ENCODE data around the gene SULF2. TPM values are rescaled to one million over a fixed set of nuclear protein-coding genes. Genes with fewer than 3 reads are reported as not detected.

Gene SULF2
- total and polyA plus RNA-seq, 2 of the 4 experiments (the other 2 are of a cell fraction): 0.54 to 0.77 TPM

- Histone ChIP-seq H2AK9ac (replicated peaks; ENCODE audit: low read depth, low read length, poor library complexity) (no peak overlapping the region), H3K18ac (ENCODE audit: low read depth, low read length) (no peak overlapping the region), H3K56ac (ENCODE audit: extremely low read depth, insufficient read depth, low read length) (no peak overlapping the region), H2BK20ac (ENCODE audit: low read depth, low read length) (no peak overlapping the region), H3K79me1 (ENCODE audit: low read depth in 1 of 2, low read length in 2 of 2) (no peaks in the 10 kb centered on the region), H3K9me3 (ENCODE audit: control insufficient read depth, insufficient read depth, low read length) (no peaks in the 10 kb centered on the region), H2BK15ac (ENCODE audit: low read depth, low read length) (no peak overlapping the region), H4K8ac (ENCODE audit: low read depth in 2 of 2, low read length in 2 of 2) (no peak overlapping the region), H2AFZ (replicated peaks; ENCODE audit: low read length, poor library complexity) (no peak overlapping the region), H2AK5ac (ENCODE audit: low read depth, low read length) (no peak overlapping the region), H3K4me2 (ENCODE audit: low read depth, low read length) (no peak overlapping the region), H3K4me3 (ENCODE audit: insufficient read depth, low read depth, low read length) (no peak overlapping the region), H3K36me3 (ENCODE audit: control insufficient read depth, insufficient read depth, low read length) (no peaks in the 10 kb centered on the region), H3K27ac (ENCODE audit: insufficient read depth, low read length) (no peak overlapping the region), H3K23ac (ENCODE audit: low read depth, low read length) (no peak overlapping the region), H3K4ac (ENCODE audit: low read depth, low read length) (no peak overlapping the region), H2BK5ac (ENCODE audit: low read depth, low read length, poor library complexity, severe bottlenecking) (no peak overlapping the region), H4K20me1 (ENCODE audit: insufficient read depth, low read length) (no peaks in the 10 kb centered on the region), H3K4me1 (ENCODE audit: control insufficient read depth, insufficient read depth, low read length) (no peaks in the 10 kb centered on the region), H4K91ac (ENCODE audit: insufficient read depth, low read depth, low read length) (no peak overlapping the region), H4K5ac (ENCODE audit: low read depth, low read length) (no peak overlapping the region), H2BK120ac (ENCODE audit: low read depth, low read length) (no peak overlapping the region), H3K9ac (ENCODE audit: low read depth, low read length) (no peak overlapping the region), H3K14ac (replicated peaks; ENCODE audit: low read depth, low read length) (no peak overlapping the region), H3K9me1 (ENCODE audit: insufficient read depth, low read length) (no peaks in the 10 kb centered on the region), H3K27me3 (ENCODE audit: control insufficient read depth, insufficient read depth, low read length) (peaks cover 8% of the 10 kb centered on the region)
- POLR2A ChIA-PET (ENCODE audit: unreplicated experiment): no interaction called here
- DNase-seq (no peak), ATAC-seq (ENCODE audit: low read depth) (no peak)
- no peak for TF ChIP-seq SMC3 (IDR thresholded peaks at IDR 0.05; ENCODE audit: low read depth, low read length)
- TF ChIP-seq POLR2A (IDR thresholded peaks at IDR 0.05; ENCODE audit: low read depth, low read length): no peak
- TF ChIP-seq MAFK (IDR thresholded peaks at IDR 0.05; ENCODE audit: low read depth, low read length): no peak
- no peak for TF ChIP-seq CHD1 (IDR thresholded peaks at IDR 0.05; ENCODE audit: low read depth, low read length)
- TF ChIP-seq, protein P1, sequence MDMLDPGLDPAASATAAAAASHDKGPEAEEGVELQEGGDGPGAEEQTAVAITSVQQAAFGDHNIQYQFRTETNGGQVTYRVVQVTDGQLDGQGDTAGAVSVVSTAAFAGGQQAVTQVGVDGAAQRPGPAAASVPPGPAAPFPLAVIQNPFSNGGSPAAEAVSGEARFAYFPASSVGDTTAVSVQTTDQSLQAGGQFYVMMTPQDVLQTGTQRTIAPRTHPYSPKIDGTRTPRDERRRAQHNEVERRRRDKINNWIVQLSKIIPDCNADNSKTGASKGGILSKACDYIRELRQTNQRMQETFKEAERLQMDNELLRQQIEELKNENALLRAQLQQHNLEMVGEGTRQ (IDR thresholded peaks at IDR 0.05; ENCODE audit: low read depth, low read length): no peak
- no peak for TF ChIP-seq NFE2L2 (IDR thresholded peaks at IDR 0.05; ENCODE audit: low read depth, low read length)
- TF ChIP-seq RAD21 (IDR thresholded peaks at IDR 0.05; ENCODE audit: low read length): no peak
- CTCF ChIA-PET: no interaction called here
- no CpG with 5 or more reads among the region's 10 CpGs for WGBS, 2 experiments (ENCODE audit: extremely low coverage in 2 of 2, insufficient read length in 1 of 2)
- intact Hi-C loops (cut with micrococcal nuclease): no loop called here
- no TSS peak for BruUV-seq (replicated peaks)
- dilution Hi-C loops (cut with HindIII; ENCODE audit: low sequenced_read_pairs, unreplicated experiment): no loop called here
- in situ Hi-C loops (cut with MboI; ENCODE audit: low sequenced_read_pairs): loop anchor here (5.0 to 25.0 kb wide), 2 partner anchors 946 to 1241 kb away; partner anchors contain the start of gene ARFGEF2
Observed at GRCh38 chr20:47670913-47671312, 114.4 kb downstream of the SULF2 start.

Data from IMR-90 (cell line).